ENCODE data around the gene FMN1. TPM values are rescaled to one million over a fixed set of nuclear protein-coding genes. Genes with fewer than 3 reads are reported as not detected.
"Not testable (repeated sequence)": the region's sequence is repeated elsewhere in the genome, so short reads cannot be mapped to it uniquely, and the experiment has no call there.

The FMN1 gene
- total and polyA plus RNA-seq, 10 donors = 0.43 to 42.1 (median 8.6) TPM

DNA sequence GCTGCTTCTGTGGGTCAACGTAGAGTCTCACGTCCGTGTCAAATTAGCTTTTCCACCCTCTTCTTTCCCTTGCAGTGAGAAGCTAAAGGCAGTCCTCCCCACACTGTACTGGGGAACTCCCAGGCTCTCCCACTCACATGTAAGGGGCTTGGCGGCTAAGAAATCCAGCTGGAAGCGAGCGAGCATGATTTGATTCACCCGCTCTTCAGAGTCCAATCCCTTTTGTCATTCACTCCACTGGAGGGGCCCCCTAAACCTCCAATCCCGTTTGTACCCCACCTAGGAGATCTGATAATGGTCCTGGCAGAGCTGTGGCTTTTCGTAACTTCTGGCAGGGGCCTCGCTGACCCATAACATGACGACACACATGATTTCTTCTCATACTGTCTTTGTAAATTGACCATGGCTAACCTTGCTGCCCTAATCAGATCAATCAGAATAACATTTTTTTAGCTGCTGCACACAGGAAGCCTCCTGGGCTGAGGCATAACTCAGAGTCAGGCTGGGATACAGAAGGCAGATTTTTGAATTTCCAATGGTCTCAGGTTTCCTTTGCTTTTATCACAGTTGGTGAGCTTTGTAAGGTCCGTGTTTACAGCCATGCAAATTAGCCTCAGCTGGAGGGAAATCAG lies 241.5 kb downstream of the FMN1 start:
- Histone ChIP-seq H3K4me1 (peaks cover 0 to 14% (median 0%) of the 10 kb centered on the region in 6 donors), H3K36me3 (no peaks in the 10 kb centered on the region), H3K4me3 (no peak overlapping the region), H3K27me3 (replicated peaks in 1 of 7) (no peaks in the 10 kb centered on the region), H3K27ac (no peak overlapping the region), H3K9me3 (peaks cover 0 to 5% (median 0%) of the 10 kb centered on the region in 8 donors)
- TF ChIP-seq, protein P1, sequence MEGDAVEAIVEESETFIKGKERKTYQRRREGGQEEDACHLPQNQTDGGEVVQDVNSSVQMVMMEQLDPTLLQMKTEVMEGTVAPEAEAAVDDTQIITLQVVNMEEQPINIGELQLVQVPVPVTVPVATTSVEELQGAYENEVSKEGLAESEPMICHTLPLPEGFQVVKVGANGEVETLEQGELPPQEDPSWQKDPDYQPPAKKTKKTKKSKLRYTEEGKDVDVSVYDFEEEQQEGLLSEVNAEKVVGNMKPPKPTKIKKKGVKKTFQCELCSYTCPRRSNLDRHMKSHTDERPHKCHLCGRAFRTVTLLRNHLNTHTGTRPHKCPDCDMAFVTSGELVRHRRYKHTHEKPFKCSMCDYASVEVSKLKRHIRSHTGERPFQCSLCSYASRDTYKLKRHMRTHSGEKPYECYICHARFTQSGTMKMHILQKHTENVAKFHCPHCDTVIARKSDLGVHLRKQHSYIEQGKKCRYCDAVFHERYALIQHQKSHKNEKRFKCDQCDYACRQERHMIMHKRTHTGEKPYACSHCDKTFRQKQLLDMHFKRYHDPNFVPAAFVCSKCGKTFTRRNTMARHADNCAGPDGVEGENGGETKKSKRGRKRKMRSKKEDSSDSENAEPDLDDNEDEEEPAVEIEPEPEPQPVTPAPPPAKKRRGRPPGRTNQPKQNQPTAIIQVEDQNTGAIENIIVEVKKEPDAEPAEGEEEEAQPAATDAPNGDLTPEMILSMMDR (IDR thresholded peaks at IDR 0.05 in 8 of 11, conservative IDR thresholded peaks at IDR 0.05 in 3 of 11) = no peak
- no peak for TF ChIP-seq POLR2AphosphoS5 (IDR thresholded peaks at IDR 0.05)
- TF ChIP-seq POLR2A (IDR thresholded peaks at IDR 0.05) = no peak
- intact Hi-C loops (cut with DNase I; ENCODE audit: low total_unique reads) = no loop called here
- WGBS, 5 donors = 66 to 79% (median 77%) methylated on average over 12 of the region's 12 CpGs
- no peak for DNase-seq

DNA sequence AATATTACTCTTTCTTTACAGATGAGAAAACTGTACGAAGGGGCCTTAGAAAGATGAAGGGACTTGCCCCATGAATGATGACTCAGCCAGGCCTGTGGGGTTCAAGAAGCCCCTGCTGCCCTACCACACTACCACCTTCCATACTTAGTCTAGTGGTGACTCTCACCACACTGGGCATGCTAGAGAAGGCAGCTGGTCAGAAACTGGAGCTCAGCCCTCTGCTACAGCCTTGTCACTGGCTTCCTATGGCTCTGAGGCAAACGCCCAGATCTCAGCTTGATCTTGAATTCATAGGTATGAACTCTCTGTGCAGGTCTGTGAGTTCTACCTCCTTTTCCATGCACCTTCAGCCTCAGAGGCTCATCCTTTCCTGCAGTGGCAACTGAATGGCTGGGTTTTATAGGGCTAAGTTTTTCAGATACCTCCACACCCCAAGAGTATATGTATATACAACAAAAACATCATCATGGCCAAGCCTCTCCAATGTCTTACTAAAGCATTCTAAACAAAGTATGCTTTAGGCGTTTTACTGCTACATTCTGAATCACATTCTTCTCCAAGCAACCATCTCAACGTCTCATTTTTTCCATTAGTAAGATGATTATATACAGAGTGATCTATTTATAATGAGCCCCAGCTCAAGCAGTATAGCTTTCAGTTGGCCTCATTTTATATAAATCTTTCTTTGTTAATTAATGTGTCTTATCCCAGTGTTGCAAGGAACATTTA lies 242.6 kb downstream of the FMN1 start:
- WGBS, 5 donors = 53 to 83% (median 66%) methylated on average over 4 of the region's 4 CpGs
- TF ChIP-seq POLR2A (IDR thresholded peaks at IDR 0.05) (no peak), POLR2AphosphoS5 (IDR thresholded peaks at IDR 0.05) (no peak)
- TF ChIP-seq, protein P1 (IDR thresholded peaks at IDR 0.05 in 8 of 11, conservative IDR thresholded peaks at IDR 0.05 in 3 of 11) = no peak
- no peak for DNase-seq
- H3K27me3 ChIP-seq (replicated peaks in 1 of 7) = no peaks in the 10 kb centered on the region
- no peaks in the 10 kb centered on the region for H3K36me3 ChIP-seq
- no peak overlapping the region for H3K27ac ChIP-seq
- intact Hi-C loops (cut with DNase I; ENCODE audit: low total_unique reads) = no loop called here
- H3K9me3 ChIP-seq = peaks cover 0 to 5% (median 0%) of the 10 kb centered on the region in 8 donors
- H3K4me1 ChIP-seq = peaks cover 0 to 14% (median 0%) of the 10 kb centered on the region in 6 donors
- H3K4me3 ChIP-seq = no peak overlapping the region

DNA sequence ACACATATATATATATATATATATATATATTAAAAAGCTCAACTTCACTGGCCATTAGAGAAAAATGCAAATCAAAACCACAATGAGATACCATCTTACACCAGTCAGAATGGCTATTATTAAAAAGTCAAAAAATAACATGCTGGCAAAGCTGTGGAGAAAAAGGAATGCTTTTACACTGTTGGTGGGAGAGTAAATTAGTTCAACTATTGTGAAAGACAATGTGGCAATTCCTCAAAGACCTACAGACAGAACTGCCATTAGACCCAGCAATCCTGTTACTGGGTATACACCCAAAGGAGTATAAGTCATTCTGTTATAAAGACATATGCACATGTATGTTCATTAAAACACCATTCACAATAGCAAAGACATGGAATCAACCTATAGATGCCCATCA lies 244.5 kb downstream of the FMN1 start:
- H3K4me1 ChIP-seq = peaks cover 0 to 14% (median 0%) of the 10 kb centered on the region in 6 donors
- intact Hi-C loops (cut with DNase I; ENCODE audit: low total_unique reads); H3K4me3 ChIP-seq; H3K27ac ChIP-seq; DNase-seq; H3K9me3 ChIP-seq; H3K27me3 ChIP-seq (replicated peaks in 1 of 7); H3K36me3 ChIP-seq: not testable (repeated sequence)

DNA sequence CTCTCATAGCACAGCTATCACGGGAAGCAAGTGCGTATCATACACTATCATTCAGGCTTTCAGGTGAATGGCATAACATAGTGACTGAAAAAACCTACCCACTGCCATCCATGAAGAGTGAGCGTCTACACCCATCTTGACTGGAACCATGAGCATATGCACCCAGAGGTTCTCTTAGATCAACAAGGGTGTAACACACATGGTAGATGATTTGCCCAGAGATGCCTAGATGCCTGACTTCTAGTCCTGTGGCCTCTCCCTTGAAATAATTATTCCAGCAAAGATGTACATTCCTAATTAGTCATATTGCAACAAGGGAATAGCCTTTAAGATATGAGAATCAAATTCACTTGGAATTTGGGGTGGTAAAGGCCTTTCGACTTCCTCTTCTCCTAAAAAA lies 248.3 kb downstream of the FMN1 start:
- H3K4me3 ChIP-seq = no peak overlapping the region
- peaks cover 0 to 5% (median 0%) of the 10 kb centered on the region in 8 donors for H3K9me3 ChIP-seq
- no peaks in the 10 kb centered on the region for H3K36me3 ChIP-seq
- intact Hi-C loops (cut with DNase I; ENCODE audit: low total_unique reads) = no loop called here
- no peak for TF ChIP-seq POLR2A (IDR thresholded peaks at IDR 0.05)
- no peak for TF ChIP-seq POLR2AphosphoS5 (IDR thresholded peaks at IDR 0.05)
- TF ChIP-seq, protein P1 (IDR thresholded peaks at IDR 0.05 in 8 of 11, conservative IDR thresholded peaks at IDR 0.05 in 3 of 11) = no peak
- H3K27ac ChIP-seq = no peak overlapping the region
- no peak for DNase-seq
- 89 to 98% (median 94%) methylated on average over 4 of the region's 4 CpGs for WGBS, 5 donors
- H3K4me1 ChIP-seq = no peaks in the 10 kb centered on the region
- H3K27me3 ChIP-seq (replicated peaks in 1 of 7) = no peaks in the 10 kb centered on the region
